ENCODE measurements around the gene FCHSD1.

Gene FCHSD1

DNA sequence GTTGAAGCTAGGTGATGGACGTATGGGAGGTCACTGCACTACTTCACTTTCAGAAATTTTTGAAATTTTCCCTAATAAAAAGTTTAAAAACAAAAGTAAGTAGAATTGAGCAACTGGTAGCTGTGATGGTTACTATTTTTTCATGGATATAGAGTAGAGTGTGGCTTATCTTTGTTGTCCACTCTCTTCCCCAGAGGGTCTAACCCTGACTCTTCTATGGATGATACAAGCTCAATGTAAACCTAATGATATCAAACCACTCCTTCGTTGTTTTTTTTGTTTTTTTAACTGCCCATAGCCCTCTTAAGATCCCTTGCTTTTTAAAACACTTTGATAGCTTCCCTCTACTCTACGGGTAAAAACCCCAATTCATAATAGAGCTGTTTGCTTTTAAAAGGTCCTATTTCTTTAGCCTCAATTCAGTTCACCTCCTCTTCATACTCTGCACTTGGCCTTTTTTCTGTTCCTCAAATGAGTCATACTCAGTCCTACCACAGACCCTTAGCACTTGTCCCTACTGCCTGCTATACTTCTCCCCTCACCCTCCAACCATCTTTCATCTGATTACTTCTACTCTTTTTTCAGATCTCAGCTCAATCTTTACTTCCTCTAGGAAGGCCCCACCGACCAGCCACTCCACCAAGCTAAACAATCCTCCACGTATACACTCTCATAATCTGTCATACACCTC, 17.2 kb downstream of the FCHSD1 start:
- WGBS, 2 experiments (ENCODE audit: insufficient coverage in 2 of 2) = 98 to 100% methylated on average over 4 of the region's 5 CpGs
- Histone ChIP-seq H3K4me1 (ENCODE audit: control insufficient read depth, insufficient read depth, low read length, poor library complexity, severe bottlenecking) (peaks cover 5% of the 10 kb centered on the region), H3K27ac (ENCODE audit: low read depth, low read length, severe bottlenecking) (no peak overlapping the region), H3K4me3 (ENCODE audit: extremely low read depth, insufficient read depth, low read length, poor library complexity, severe bottlenecking) (no peak overlapping the region), H3K36me3 (ENCODE audit: control insufficient read depth, insufficient read depth, low read length) (peaks cover 45% of the 10 kb centered on the region), H3K9me3 (ENCODE audit: control insufficient read depth, low read length) (no peaks in the 10 kb centered on the region)

DNA sequence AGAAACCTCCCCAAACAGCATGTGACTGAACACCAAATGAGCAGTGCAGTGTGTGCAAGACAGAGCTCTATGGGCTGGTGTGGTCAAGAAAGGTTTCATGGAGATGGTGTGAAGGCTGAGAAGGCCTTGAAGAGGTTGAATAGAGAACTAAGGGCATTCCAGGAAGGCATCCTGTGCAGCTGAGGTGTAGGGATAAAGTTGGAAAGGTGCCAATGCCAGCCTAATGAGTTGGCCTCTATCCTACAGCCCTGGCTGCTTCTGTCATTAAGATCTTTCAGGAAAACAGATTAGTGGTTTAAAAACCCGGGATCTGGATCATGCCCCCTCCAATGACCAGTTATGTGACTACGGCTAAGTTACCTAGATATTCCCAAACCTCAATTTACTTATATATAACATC, 18.6 kb downstream of the FCHSD1 start:
- peaks cover 59% of the 10 kb centered on the region for H3K36me3 ChIP-seq (ENCODE audit: control insufficient read depth, insufficient read depth, low read length)
- peaks cover 5% of the 10 kb centered on the region for H3K4me1 ChIP-seq (ENCODE audit: control insufficient read depth, insufficient read depth, low read length, poor library complexity, severe bottlenecking)
- no peak overlapping the region for H3K27ac ChIP-seq (ENCODE audit: low read depth, low read length, severe bottlenecking)
- no peaks in the 10 kb centered on the region for H3K9me3 ChIP-seq (ENCODE audit: control insufficient read depth, low read length)
- WGBS, 2 experiments (ENCODE audit: insufficient coverage in 2 of 2) = 66 to 80% methylated on average over 1 to 2 of the region's 2 CpGs
- H3K4me3 ChIP-seq (ENCODE audit: extremely low read depth, insufficient read depth, low read length, poor library complexity, severe bottlenecking) = no peak overlapping the region

DNA sequence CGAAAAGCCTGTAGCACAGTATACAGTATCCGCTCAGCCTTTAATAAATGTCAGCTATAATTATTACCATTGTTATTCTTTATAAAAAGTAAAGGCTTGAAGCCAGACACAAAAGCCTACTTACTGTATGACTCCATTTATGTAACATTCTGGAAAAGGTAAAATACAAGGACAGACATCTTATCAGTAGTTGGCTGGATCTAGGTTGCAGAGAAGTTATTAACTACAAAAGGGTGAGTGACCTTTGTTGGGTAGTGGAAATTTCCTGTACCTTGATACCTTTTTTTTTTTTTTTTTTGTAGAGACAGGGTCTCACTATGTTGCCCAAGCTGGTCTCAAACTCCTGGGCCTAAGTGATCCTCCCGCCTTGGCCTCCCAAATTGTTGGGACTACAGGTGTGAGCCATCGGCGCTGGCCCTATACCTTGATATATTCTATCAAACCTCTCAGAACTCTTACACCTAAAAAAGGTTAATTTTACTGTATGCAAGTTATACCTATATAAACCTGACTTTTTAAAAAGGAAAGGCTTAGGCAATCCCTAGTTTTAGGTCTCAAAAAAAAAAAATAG, 20.6 kb downstream of the FCHSD1 start:
- Histone ChIP-seq H3K27ac (ENCODE audit: low read depth, low read length, severe bottlenecking) (no peak overlapping the region), H3K9me3 (ENCODE audit: control insufficient read depth, low read length) (no peaks in the 10 kb centered on the region), H3K4me3 (ENCODE audit: extremely low read depth, insufficient read depth, low read length, poor library complexity, severe bottlenecking) (no peak overlapping the region), H3K4me1 (ENCODE audit: control insufficient read depth, insufficient read depth, low read length, poor library complexity, severe bottlenecking) (peaks cover 4% of the 10 kb centered on the region), H3K36me3 (ENCODE audit: control insufficient read depth, insufficient read depth, low read length) (peaks cover 76% of the 10 kb centered on the region)
- WGBS, 2 experiments (ENCODE audit: insufficient coverage in 2 of 2) = no CpG with 5 or more reads among the region's 5 CpGs

GRCh38 chr5:141628175-141628788, 22.9 kb downstream of the FCHSD1 start:
- no peaks in the 10 kb centered on the region for H3K9me3 ChIP-seq (ENCODE audit: control insufficient read depth, low read length)
- H3K36me3 ChIP-seq (ENCODE audit: control insufficient read depth, insufficient read depth, low read length) = peaks cover 90% of the 10 kb centered on the region
- H3K4me1 ChIP-seq (ENCODE audit: control insufficient read depth, insufficient read depth, low read length, poor library complexity, severe bottlenecking) = no peaks in the 10 kb centered on the region
- H3K27ac ChIP-seq (ENCODE audit: low read depth, low read length, severe bottlenecking) = no peak overlapping the region
- no peak overlapping the region for H3K4me3 ChIP-seq (ENCODE audit: extremely low read depth, insufficient read depth, low read length, poor library complexity, severe bottlenecking)
- 86 to 100% methylated on average over 6 of the region's 6 CpGs for whole genome bisulfite sequencing, 2 experiments (ENCODE audit: insufficient coverage in 2 of 2)

- 83 to 90% methylated on average over 4 to 5 of the region's 5 CpGs for WGBS, 2 experiments (ENCODE audit: insufficient coverage in 2 of 2)
- H3K4me3 ChIP-seq (ENCODE audit: extremely low read depth, insufficient read depth, low read length, poor library complexity, severe bottlenecking) = no peak overlapping the region
- peaks cover 83% of the 10 kb centered on the region for H3K36me3 ChIP-seq (ENCODE audit: control insufficient read depth, insufficient read depth, low read length)
- H3K9me3 ChIP-seq (ENCODE audit: control insufficient read depth, low read length) = no peaks in the 10 kb centered on the region
- H3K27ac ChIP-seq (ENCODE audit: low read depth, low read length, severe bottlenecking) = no peak overlapping the region
- H3K4me1 ChIP-seq (ENCODE audit: control insufficient read depth, insufficient read depth, low read length, poor library complexity, severe bottlenecking) = no peaks in the 10 kb centered on the region
Observed at GRCh38 chr5:141623611-141624010, 27.6 kb downstream of the FCHSD1 start.

DNA sequence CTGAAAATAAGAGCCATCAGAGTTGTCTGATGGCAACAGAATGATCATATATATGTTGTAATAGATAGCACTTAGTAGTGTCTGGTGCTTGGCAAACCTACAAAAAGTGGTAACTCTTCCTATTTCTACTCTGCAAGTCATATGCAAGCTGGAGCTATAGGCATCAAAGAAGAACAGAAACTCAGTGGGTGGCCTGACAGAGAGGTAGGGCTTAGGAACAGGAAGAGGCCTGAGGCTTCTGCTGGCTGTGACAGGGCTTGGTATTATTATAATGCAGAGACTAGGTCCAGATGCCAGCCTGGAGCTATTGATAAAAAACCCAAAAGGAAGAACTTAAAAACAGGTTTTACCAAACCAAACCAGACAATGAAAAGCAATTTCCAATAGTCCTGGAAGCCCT, 28.0 kb downstream of the FCHSD1 start:
- Histone ChIP-seq H3K36me3 (ENCODE audit: control insufficient read depth, insufficient read depth, low read length) (peaks cover 78% of the 10 kb centered on the region), H3K4me3 (ENCODE audit: extremely low read depth, insufficient read depth, low read length, poor library complexity, severe bottlenecking) (no peak overlapping the region), H3K27ac (ENCODE audit: low read depth, low read length, severe bottlenecking) (no peak overlapping the region), H3K4me1 (ENCODE audit: control insufficient read depth, insufficient read depth, low read length, poor library complexity, severe bottlenecking) (no peaks in the 10 kb centered on the region), H3K9me3 (ENCODE audit: control insufficient read depth, low read length) (no peaks in the 10 kb centered on the region)

GRCh38 chr5:141618804-141619554, 32.2 kb downstream of the FCHSD1 start, which contains the start of gene DIAPH1:
Gene DIAPH1 (minus strand): TSS chr5:141619000. CDS start chr5:141618914, 86 bp downstream.
- peak within 1 kb of the TSS; percentile 79 for H3K27ac ChIP-seq (ENCODE audit: low read depth, low read length, severe bottlenecking)
- peaks cover 49% of the 10 kb centered on the region for H3K36me3 ChIP-seq (ENCODE audit: control insufficient read depth, insufficient read depth, low read length)
- H3K9me3 ChIP-seq (ENCODE audit: control insufficient read depth, low read length) = no peaks in the 10 kb centered on the region
- WGBS, 2 experiments (ENCODE audit: insufficient coverage in 2 of 2) = 5% methylated on average over 43 to 45 of the region's 70 CpGs
- peaks cover 8% of the 10 kb centered on the region for H3K4me1 ChIP-seq (ENCODE audit: control insufficient read depth, insufficient read depth, low read length, poor library complexity, severe bottlenecking)
- H3K4me3 ChIP-seq (ENCODE audit: extremely low read depth, insufficient read depth, low read length, poor library complexity, severe bottlenecking) = peak within 1 kb of the TSS; percentile 85

GRCh38 chr5:141618030-141618803, 33.0 kb downstream of the FCHSD1 start:
- H3K36me3 ChIP-seq (ENCODE audit: control insufficient read depth, insufficient read depth, low read length) = peaks cover 41% of the 10 kb centered on the region

GRCh38 chr5:141617682-141618029, 33.6 kb downstream of the FCHSD1 start:
- Histone ChIP-seq H3K4me3 (ENCODE audit: extremely low read depth, insufficient read depth, low read length, poor library complexity, severe bottlenecking) (peak overlapping the region; percentile 85), H3K27ac (ENCODE audit: low read depth, low read length, severe bottlenecking) (peak overlapping the region; percentile 79), H3K4me1 (ENCODE audit: control insufficient read depth, insufficient read depth, low read length, poor library complexity, severe bottlenecking) (peaks cover 8% of the 10 kb centered on the region), H3K9me3 (ENCODE audit: control insufficient read depth, low read length) (no peaks in the 10 kb centered on the region), H3K36me3 (ENCODE audit: control insufficient read depth, insufficient read depth, low read length) (peaks cover 40% of the 10 kb centered on the region)
- 42% methylated on average over 4 of the region's 9 CpGs; no CpG with 5 or more reads in 1 of the 2 experiments for WGBS, 2 experiments (ENCODE audit: insufficient coverage in 2 of 2)

More at GRCh38 chr5:141618030-141618803, 33.0 kb downstream of the FCHSD1 start:
- Histone ChIP-seq H3K9me3 (ENCODE audit: control insufficient read depth, low read length) (no peaks in the 10 kb centered on the region), H3K27ac (ENCODE audit: low read depth, low read length, severe bottlenecking) (peak overlapping the region; percentile 79), H3K4me3 (ENCODE audit: extremely low read depth, insufficient read depth, low read length, poor library complexity, severe bottlenecking) (peak overlapping the region; percentile 85), H3K4me1 (ENCODE audit: control insufficient read depth, insufficient read depth, low read length, poor library complexity, severe bottlenecking) (peaks cover 8% of the 10 kb centered on the region)
- whole genome bisulfite sequencing, 2 experiments (ENCODE audit: insufficient coverage in 2 of 2) = 0 to 1% methylated on average over 32 to 34 of the region's 36 CpGs

GRCh38 chr5:141617128-141617527, 34.1 kb downstream of the FCHSD1 start:
- peaks cover 8% of the 10 kb centered on the region for H3K4me1 ChIP-seq (ENCODE audit: control insufficient read depth, insufficient read depth, low read length, poor library complexity, severe bottlenecking)
- no peaks in the 10 kb centered on the region for H3K9me3 ChIP-seq (ENCODE audit: control insufficient read depth, low read length)
- H3K27ac ChIP-seq (ENCODE audit: low read depth, low read length, severe bottlenecking) = no peak overlapping the region
- no CpG with 5 or more reads among the region's 2 CpGs for WGBS, 2 experiments (ENCODE audit: insufficient coverage in 2 of 2)
- peak overlapping the region; percentile 85 for H3K4me3 ChIP-seq (ENCODE audit: extremely low read depth, insufficient read depth, low read length, poor library complexity, severe bottlenecking)
- peaks cover 36% of the 10 kb centered on the region for H3K36me3 ChIP-seq (ENCODE audit: control insufficient read depth, insufficient read depth, low read length)

Measured in mesodermal cell (in vitro differentiated cells).